DOHH2 (cell line): Measurements from ENCODE around the gene IQSEC3.
"Not testable (repeated sequence)": the region's sequence is repeated elsewhere in the genome, so short reads cannot be mapped to it uniquely, and the experiment has no call there.

Experiments
- EZH2phosphoT487 ChIP-seq: fragments of 200-600 bp; sonication (generic); IDR thresholded peaks from 2 replicates; pipeline ENCODE4 v1.6.1; 2017; ENCODE audit warnings: borderline replicate concordance, mild to moderate bottlenecking, antibody characterized with exemption, low read length, moderate library complexity, mixed read lengths
- TF ChIP-seq, protein P1 (sequence below): fragments of 200-600 bp; sonication (generic); IDR thresholded peaks from one replicate; pipeline ENCODE4 v1.5.1; 2014; ENCODE audit warnings: antibody characterized with exemption, mild to moderate bottlenecking, low read depth, low read length; ENCODE audit not compliant: poor library complexity, severe bottlenecking

DNA sequence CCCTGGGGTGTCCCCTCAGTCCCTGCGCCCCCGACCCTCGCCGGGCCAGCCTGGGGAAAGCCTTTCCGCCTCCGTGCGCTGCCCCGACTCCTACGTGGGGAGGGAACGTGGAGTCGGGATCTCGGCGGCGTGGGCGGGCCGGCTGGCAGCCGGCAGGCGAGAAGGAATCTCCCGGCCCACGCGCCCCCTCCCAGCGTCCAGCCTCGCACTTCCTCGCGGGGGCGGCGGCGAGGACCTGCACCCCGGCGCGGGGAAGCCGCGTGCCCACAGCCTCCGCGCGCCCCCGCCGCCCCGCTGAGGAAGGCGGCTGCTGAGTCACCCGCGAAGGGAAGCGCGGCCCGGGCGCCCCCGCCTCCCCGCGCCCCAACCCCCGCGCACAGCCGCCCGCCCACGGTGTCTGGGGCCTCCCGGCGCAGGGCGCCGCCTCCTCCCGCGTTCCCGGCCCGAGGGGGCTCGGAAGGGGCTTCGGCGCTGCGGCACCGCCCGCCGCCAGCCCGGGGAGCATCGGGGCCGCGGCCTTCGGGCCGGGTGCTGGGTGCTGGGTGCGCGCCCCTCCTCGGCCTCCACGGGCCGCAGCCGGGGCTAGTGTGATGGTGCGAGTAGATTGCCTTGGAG, 11.3 kb downstream of the IQSEC3 start:
- TF ChIP-seq, protein P1, sequence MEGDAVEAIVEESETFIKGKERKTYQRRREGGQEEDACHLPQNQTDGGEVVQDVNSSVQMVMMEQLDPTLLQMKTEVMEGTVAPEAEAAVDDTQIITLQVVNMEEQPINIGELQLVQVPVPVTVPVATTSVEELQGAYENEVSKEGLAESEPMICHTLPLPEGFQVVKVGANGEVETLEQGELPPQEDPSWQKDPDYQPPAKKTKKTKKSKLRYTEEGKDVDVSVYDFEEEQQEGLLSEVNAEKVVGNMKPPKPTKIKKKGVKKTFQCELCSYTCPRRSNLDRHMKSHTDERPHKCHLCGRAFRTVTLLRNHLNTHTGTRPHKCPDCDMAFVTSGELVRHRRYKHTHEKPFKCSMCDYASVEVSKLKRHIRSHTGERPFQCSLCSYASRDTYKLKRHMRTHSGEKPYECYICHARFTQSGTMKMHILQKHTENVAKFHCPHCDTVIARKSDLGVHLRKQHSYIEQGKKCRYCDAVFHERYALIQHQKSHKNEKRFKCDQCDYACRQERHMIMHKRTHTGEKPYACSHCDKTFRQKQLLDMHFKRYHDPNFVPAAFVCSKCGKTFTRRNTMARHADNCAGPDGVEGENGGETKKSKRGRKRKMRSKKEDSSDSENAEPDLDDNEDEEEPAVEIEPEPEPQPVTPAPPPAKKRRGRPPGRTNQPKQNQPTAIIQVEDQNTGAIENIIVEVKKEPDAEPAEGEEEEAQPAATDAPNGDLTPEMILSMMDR = not testable (repeated sequence)
- TF ChIP-seq EZH2phosphoT487 = not testable (repeated sequence)
